Right lung (tissue), 5 donors: Measurements from ENCODE around the gene CTNNA3. TPM values are rescaled to one million over a fixed set of nuclear protein-coding genes. Genes with fewer than 3 reads are reported as not detected.

ENCODE experiments used
- DNase-seq, 2 donors: peaks; one replicate each; pipeline ENCODE4 v3.0.0-alpha.2; 2013
- polyA plus RNA-seq, 5 donors: library from polyadenylated mRNA; unstranded; fragments of 120-200 nt; gene quantifications; one replicate each; pipeline versions ENCODE4 v1.2.1 to v1.2.3, GENCODE V29; 2013; ENCODE audit warnings: inconsistent platforms in 1 of 5, low replicate concordance in 1 of 5; ENCODE audit not compliant: insufficient read length in 5 of 5, insufficient read depth in 1 of 5

CTNNA3 gene
- polyA plus RNA-seq, 5 donors = 4.4 to 9.5 (median 5.2) TPM

GRCh38 chr10:66651308-66652082 is 1044.5 kb downstream of the CTNNA3 start:
- DNase-seq = no peak

- DNase-seq = no peak
Measured at GRCh38 chr10:66649626-66650025, 1046.4 kb downstream of the CTNNA3 start.

- no peak for DNase-seq
Measured at GRCh38 chr10:66642217-66642616, 1053.8 kb downstream of the CTNNA3 start.

- no peak for DNase-seq
Measured at GRCh38 chr10:66639371-66639770, 1056.6 kb downstream of the CTNNA3 start.

GRCh38 chr10:66637273-66638036 is 1058.5 kb downstream of the CTNNA3 start:
- DNase-seq = no peak

GRCh38 chr10:66629996-66630395 is 1066.0 kb downstream of the CTNNA3 start:
- no peak for DNase-seq

GRCh38 chr10:66627156-66627555 is 1068.8 kb downstream of the CTNNA3 start:
- DNase-seq = no peak

- DNase-seq = no peak
Measured at GRCh38 chr10:66625709-66626590, 1070.0 kb downstream of the CTNNA3 start.

GRCh38 chr10:66622050-66622449 is 1073.9 kb downstream of the CTNNA3 start:
- DNase-seq = no peak

- DNase-seq = no peak
Measured at GRCh38 chr10:66604195-66604594, 1091.8 kb downstream of the CTNNA3 start.

- no peak for DNase-seq
Measured at GRCh38 chr10:66591865-66592264, 1104.1 kb downstream of the CTNNA3 start.

- DNase-seq = no peak
Measured at GRCh38 chr10:66587680-66588050, 1108.3 kb downstream of the CTNNA3 start.

- DNase-seq = no peak
Measured at GRCh38 chr10:66586897-66587679, 1108.9 kb downstream of the CTNNA3 start.

- no peak for DNase-seq
Measured at GRCh38 chr10:66586073-66586472, 1109.9 kb downstream of the CTNNA3 start.

- no peak for DNase-seq
Measured at GRCh38 chr10:66575251-66575855, 1120.6 kb downstream of the CTNNA3 start.

GRCh38 chr10:66572700-66573099 is 1123.3 kb downstream of the CTNNA3 start:
- DNase-seq = no peak

- DNase-seq = no peak
Measured at GRCh38 chr10:66565999-66566398, 1130.0 kb downstream of the CTNNA3 start.

- DNase-seq = no peak
Measured at GRCh38 chr10:66564287-66564686, 1131.7 kb downstream of the CTNNA3 start.

- no peak for DNase-seq
Measured at GRCh38 chr10:66555061-66555460, 1140.9 kb downstream of the CTNNA3 start.

- no peak for DNase-seq
Measured at GRCh38 chr10:66552331-66552730, 1143.7 kb downstream of the CTNNA3 start.

- DNase-seq = no peak
Measured at GRCh38 chr10:66550351-66550750, 1145.6 kb downstream of the CTNNA3 start.
